Stimulated activated CD8-positive, alpha-beta memory T cell treated with anti-CD3 and anti-CD28 coated beads, Interleukin-15, amount 100 ng/mL, for 1 hour (primary cell): ENCODE data around the gene HERPUD2.

Experiments used
- DNase-seq: peaks from one replicate; pipeline ENCODE4 v3.0.0-alpha.2; 2020; ENCODE audit warnings: low read depth

The HERPUD2 gene

GRCh38 chr7:35694784-35695472, at the start of gene HERPUD2:
Gene HERPUD2 (minus strand): TSS chr7:35695135. CDS start chr7:35694330, 805 bp downstream.
- DNase-seq = peak; percentile 82

- DNase-seq = no peak
Measured at GRCh38 chr7:35738889-35739288, 44.0 kb upstream of the HERPUD2 start.

GRCh38 chr7:35736725-35737124, 41.8 kb upstream of the HERPUD2 start:
- DNase-seq = no peak

GRCh38 chr7:35735396-35735795, 40.5 kb upstream of the HERPUD2 start:
- no peak for DNase-seq

GRCh38 chr7:35734001-35734483, 39.1 kb upstream of the HERPUD2 start:
- no peak for DNase-seq

- no peak for DNase-seq
Measured at GRCh38 chr7:35731349-35731748, 36.4 kb upstream of the HERPUD2 start.

- peak; percentile 12 for DNase-seq
Measured at GRCh38 chr7:35729061-35729783, 34.3 kb upstream of the HERPUD2 start.

- no peak for DNase-seq
Measured at GRCh38 chr7:35728412-35729060, 33.6 kb upstream of the HERPUD2 start.

- no peak for DNase-seq
Measured at GRCh38 chr7:35727571-35727970, 32.6 kb upstream of the HERPUD2 start.

DNA sequence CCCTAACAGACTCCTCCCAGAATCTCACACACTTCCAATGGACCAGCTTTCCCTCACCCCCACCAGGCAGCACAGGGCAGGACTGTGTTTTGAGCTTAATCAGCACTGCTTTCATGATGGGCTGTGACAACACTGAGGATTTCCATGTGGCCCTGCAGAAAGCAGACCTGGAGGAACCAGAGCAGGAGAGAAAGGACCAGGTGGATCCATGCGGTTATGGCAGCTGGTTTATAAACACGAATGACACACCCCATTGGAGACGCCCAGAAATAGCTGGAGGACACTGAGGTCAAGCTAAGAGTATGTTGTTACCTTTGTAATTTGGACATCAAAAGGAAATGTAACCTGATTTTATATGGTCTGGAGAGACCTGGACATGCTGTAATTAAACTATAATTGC, 31.7 kb upstream of the HERPUD2 start:
- no peak for DNase-seq

- peak; percentile 14 for DNase-seq
Measured at GRCh38 chr7:35725280-35725680, 30.3 kb upstream of the HERPUD2 start.

- DNase-seq = no peak
Measured at GRCh38 chr7:35723011-35723410, 28.1 kb upstream of the HERPUD2 start.

DNA sequence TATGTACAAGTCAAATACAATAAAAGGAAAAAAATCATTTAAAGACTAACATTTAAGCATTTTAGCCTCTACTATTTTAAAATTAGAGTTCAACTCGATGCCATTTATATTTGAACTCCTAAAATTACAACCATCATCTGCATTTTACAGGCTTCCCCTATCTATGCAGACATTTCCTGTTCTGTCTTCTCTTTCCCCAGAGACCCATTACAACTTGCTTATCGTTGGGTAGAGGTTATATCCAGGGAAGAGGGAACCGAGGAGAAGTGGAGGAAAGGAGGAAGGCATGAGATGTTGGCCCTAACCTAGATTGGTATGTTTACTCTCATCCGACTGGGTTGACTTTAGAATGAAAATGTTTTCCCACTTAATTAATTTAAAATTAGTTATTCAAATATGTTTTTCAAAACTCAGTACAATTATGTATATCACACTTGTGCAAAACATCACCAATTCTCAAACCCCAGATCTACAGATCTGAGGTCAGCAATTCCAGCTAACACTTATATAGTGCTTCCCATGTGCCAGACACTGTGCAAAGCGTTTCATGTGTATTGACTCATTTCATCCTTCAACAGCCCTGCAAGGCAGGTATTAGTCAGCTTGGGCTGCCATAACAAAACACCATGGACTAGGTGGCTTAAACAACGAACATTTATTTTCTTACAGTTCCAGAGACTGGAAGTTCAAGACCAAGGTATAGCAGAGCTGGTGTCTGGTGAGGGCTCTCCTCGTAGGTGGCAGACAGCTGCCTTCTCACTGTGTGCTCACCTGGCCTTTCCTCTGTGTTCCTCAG, 27.3 kb upstream of the HERPUD2 start:
- no peak for DNase-seq

DNA sequence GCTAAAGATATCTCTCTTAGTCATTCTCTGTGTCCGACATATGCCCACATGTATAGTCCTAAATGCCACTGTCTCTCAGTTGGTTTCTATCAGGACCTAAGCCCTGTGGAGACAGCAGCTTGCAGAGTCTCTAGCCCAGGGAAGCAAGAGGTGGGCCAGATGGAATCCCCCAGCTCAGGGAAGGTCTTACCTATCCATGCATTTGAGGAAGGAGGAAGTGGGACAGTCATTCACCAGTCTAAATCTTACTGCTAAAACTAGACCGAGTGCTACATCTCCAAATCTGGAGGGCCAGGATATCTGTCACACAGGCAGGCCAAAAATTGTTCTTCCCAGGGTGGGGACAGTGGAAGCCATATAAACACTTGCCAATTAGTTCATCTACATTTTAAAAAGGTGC, 26.4 kb upstream of the HERPUD2 start:
- no peak for DNase-seq

DNA sequence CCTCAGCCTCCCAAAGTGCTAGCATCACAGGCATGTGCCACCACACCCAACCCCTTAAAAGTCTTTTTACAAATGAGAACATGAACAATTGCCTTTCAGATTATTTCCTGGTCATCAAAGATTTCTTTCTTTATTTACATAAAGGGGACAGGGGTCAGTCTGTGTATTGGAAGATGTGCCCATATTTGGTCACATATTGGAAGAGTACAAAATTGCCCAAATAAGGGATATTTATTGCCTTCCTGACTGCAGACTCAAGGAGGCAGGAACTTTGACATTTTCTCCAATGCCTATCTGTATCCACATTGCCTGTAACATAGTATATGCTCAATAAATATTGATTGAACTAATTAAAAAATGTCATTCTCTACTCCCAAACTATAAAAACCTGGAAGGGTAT, 25.9 kb upstream of the HERPUD2 start:
- DNase-seq = no peak

DNA sequence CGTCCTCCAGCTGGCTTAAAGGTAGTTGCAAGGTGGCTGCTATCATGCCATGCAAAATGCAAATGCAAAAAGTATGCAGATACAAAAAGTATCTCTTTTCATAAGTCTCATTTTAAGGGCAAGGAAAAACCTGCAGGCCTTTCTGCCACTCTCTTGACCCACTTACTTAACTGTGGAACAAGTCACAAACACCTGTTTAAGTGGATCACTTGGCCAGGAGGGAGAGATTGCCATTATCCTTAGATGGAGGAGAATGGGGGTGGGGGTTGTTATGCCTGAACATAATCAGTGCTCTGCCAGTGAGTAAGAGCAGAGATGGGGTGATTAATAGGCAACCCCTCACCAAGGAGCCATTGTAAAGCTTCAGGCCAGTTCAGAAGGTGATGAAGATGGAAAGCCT, 25.1 kb upstream of the HERPUD2 start:
- DNase-seq = no peak

GRCh38 chr7:35718047-35718446, 23.1 kb upstream of the HERPUD2 start:
- DNase-seq = no peak

DNA sequence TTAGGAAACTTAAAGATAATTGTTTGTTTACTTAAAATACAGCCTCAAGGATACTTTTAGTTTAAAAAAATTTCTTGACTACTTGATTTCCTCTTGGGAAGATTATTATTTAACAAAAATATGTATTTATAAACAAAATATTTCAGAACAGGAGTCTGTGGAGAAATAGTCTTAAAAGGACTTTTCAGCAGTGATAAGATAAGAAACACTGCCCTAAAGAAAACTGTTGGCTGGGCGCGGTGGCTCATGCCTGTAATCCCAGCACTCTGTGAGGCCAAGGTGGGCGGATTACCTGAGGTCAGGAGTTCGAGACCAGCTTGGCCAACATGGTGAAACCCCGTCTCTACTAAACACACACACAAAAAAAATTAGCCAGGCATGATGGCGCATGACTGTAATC, 22.6 kb upstream of the HERPUD2 start:
- no peak for DNase-seq

DNA sequence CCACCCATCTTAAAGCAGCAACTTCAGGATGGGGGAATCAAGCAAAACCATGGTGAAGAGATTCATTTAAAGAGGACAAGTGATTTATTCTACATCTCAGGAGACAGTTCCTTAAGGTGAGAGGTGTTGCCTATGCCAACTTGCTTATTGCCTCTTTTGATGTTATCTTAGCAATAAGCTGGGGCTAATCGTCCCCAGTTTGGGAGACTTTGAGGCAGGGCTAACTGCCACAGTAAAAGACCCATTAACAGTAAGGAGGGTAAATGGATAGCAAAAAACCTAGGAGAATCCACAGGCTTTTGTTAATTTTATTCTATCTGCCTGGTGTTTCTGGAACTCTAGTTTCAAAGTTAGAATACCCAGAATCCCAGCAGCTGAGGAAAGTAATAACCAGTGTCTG, 22.1 kb upstream of the HERPUD2 start:
- DNase-seq = no peak

GRCh38 chr7:35716038-35716803, 21.3 kb upstream of the HERPUD2 start:
- DNase-seq = no peak

DNA sequence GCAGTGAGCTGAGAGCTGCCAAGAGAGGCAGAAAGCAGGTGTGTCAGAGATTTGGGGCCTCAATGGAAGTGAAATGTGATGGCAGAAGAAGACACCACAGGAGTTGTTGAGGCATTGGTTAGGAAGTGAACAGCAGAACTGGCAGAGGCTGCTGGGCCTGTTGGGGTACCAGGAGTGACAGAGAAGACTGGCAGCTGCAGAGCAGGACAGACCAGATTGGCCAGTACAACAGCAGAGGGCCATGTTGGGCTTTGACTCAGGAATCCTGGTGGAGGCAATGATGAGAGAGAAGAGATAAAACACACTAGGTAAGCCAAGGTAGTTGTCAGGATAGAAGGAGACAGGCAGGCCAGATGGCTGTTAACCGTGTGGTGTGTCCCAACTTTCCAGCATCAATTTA, 19.9 kb upstream of the HERPUD2 start:
- DNase-seq = no peak
